ENCODE results near the gene PPP1R9B.

The PPP1R9B gene

GRCh38 chr17:50122945-50123344 lies 27.5 kb downstream of the PPP1R9B start:
- DNase-seq: no peak

DNA sequence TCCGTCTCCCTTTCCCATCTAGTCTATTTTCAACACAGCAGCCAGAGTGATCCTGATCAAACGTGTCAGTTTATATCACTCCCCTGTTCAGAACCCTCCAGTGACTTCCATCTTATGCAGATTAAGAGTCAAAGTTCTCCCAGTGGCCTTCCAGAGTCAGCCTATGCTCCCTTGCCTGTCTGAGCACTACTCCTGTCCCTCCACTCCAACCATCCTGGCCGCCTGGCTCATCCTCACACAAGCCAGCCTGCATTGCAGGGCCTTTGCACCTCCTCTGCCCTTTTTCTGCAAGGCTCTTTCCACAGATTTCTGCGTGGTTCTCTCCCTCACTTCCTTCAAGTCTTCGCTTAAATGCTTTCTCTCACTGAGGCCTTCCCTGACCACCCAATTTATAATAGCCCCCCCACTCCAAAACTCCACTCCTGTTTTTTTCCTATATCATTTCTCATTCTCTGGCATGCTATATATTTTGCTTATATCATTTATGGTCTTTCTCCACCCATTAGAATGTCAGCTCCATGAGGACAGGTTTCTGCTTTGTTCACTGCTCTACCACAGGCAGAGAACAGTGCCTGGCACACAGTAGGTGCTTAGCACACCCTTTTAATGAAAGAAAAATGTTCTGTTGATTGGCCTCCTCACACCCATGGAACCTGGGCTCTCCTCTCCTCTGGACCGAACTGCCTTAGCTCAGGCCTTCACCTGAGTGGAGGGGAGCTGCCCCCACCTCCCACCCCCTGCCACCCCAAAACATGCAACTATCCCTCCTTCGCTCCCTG lies 29.8 kb downstream of the PPP1R9B start:
- DNase-seq: no peak

DNA sequence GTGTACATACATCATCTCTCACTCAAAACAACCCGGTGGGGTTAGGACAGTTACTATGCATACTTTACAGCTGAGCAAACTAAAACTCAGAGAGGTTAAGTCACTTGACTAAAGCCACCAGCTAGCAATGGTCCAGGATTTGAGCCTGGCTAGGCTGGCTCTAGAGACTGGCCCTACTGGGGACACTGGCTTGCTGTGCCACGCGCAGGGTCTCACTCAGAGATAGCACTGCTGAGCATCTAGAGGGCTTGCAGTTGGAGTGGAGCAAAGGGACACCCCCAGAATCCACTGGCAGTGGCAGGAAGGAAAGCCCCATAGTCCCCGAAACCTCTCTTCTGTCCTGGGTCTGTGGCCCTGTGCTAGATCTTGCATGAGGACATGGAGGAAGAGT lies 31.7 kb downstream of the PPP1R9B start:
- no peak for DNase-seq

DNA sequence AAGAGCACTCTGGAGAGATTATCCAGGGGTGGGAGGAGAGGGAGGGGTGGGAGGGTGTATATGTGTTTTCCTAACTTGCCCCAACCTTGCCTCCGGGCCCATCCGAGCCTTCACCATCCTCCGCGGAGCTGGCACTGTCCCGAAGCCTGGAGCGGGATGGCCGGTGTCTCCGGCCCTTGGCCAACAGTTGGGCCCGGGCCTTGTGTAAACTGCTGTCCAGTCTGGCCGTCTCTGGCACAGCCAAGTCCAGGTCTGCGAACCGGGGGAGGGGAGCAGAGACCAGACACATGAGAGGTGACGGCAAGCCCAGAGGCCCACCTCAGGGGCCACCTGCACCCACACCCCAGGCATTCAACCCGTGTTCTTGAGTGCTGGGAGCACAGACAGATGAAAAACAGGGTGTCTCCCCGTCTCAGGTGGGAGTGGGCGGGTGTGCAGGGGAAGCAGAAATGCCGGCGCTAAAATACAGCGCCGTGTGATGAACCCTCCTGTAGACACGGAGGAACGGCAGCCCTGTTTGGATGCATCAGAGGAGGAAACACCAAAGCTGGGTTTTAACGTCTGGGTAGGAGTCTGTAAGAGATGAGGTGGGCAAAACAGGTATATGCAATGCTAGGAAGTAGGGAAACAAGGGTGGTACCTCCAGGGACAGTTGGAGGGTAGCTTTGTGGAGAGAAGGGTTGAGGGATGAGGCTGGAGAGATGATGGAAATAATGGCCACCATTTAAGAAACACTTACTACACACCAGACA lies 32.2 kb downstream of the PPP1R9B start:
- DNase-seq: no peak

DNA sequence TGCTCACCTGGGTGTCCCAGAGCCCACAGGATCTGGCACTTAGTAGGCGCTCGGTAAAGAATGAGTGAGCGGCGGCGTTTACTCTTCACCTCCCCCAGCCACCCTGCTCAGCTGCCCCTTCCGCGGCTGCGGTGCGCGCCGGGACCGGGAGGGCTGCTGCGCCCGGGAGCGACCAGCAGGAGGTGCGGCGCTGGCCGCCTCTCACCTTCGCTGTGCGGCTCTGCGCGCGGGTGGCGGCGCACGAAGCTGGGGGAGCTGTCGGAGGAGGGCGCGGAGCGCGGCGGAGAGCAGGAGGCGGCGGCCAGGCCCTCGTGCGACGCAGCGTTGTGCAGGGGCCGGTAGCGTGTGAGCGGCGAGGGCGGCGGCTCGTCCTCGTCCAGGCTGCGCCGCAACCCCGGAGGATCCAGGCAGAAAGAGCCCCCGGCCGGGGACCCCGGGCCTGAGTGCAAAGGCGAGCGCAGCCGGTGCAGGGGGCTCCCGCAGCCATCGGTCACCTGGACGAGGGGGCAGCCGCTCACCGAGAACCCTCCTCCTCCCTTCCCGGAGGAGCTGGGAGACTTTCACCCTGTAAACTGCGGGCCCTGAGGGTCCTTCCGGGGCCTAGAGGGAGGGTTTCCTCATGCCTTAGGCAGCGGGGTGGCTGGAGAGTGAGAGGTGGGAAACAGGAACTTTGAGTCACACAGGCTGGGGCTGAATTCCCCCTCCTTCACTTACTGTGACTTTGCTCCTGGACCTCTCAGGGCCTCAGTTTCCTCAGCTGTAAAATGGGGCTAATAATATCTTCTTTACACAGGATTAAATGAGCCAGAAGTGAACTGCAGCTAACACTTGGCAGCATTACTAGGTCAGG lies 33.0 kb downstream of the PPP1R9B start:
- peak; percentile 74 for DNase-seq

DNA sequence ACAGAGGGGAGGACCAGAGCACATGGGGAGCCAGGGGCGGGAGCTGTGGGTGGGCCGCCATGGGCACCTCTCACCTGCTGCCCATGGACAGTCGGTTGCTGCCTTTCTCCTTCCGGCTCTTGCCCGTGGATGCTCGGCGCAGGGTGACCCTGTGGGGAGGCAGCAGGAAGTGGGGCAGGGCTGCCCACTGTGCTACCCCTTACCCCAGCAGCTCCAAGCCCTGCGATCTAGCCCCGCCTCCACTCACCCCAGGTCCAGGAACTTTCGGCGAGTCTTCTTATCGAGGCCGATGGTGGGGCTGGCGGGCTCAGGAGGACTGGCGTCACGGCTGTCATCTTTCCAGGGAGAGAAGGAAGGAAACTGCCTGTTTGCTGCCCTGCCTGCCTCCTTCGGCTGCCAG lies 34.7 kb downstream of the PPP1R9B start:
- no peak for DNase-seq

DNA sequence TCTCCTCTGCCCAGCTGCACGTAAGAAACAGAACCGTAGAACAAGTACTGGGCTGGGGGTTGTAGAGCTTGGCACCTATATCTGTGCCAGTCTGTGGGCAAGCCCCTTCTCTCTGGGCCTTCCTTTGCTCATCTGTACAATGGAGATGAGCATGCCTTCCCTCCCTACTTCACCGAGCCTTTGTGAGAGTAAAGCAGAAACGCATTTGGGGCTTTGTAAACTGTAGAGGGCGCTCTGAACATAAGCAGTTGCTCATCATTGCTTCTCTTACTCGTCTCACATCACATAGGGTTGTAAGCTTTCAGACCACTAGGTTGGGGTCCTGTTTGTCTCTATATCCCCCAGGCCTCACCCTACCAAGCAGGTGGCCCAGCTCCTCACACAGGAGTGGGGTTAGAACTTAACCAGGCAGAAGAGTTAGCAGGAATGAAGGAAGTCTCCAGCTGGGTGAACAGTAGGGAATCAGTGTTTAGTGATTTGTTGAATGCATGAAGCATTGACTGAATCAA lies 35.6 kb downstream of the PPP1R9B start:
- peak; percentile 93 for DNase-seq

- DNase-seq: no peak
Observed at GRCh38 chr17:50114401-50114800, 36.1 kb downstream of the PPP1R9B start.

DNA sequence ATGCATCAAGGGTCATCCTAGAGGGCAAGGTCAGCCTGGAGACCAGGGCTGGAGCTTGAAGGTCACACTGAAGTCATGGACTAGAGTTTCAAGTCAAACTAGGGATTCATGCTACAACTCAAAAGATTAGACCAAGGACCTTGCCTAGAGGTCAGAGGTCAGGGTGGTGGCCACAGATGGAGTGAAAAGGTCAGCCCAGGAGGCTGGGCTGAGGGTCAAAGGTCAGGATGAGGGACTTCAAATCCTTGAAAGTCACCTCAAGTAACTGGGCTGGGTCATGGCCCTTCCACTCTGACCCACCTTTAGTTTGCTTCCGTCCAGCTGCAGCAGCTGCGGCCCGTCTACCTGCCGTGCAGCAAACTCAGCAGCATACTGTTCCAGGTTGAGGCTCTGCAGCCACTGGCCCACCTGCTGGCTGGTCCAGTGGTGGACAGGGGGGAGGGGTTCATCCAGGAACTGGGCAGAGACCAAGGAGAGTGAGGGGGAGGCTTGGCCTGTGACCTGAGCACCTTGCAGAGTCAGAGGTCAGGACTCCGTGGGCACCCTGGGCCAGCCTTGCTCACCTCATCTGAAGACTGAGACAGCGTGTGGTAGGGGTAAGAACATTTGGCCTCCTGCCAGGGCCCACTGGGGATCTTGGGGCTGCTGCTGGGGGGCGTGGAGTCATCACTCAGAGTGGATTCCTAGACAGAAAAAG lies 36.7 kb downstream of the PPP1R9B start:
- DNase-seq: no peak

DNA sequence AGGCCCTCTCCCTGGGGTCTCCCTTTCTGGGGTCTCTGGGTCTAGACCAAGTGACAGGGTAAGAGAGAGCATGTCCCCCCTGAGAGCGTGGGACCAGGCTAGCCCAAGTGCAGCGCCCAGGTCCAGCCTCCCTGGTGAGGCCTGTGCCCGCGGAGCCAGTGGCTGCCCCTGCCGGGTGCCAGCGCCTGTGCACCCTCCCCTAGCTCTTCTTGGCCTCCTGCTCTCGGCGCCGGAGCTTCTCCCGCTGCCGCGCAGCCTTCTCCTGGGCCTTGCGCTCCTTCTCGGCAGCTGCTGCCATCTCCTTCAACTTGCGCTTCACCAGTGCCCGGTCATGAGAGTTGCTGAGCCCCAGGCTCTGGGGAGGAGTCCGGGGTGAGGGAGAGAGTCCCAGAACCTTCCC lies 37.8 kb downstream of the PPP1R9B start:
- no peak for DNase-seq

- no peak for DNase-seq
Observed at GRCh38 chr17:50111673-50112655, 38.5 kb downstream of the PPP1R9B start.

DNA sequence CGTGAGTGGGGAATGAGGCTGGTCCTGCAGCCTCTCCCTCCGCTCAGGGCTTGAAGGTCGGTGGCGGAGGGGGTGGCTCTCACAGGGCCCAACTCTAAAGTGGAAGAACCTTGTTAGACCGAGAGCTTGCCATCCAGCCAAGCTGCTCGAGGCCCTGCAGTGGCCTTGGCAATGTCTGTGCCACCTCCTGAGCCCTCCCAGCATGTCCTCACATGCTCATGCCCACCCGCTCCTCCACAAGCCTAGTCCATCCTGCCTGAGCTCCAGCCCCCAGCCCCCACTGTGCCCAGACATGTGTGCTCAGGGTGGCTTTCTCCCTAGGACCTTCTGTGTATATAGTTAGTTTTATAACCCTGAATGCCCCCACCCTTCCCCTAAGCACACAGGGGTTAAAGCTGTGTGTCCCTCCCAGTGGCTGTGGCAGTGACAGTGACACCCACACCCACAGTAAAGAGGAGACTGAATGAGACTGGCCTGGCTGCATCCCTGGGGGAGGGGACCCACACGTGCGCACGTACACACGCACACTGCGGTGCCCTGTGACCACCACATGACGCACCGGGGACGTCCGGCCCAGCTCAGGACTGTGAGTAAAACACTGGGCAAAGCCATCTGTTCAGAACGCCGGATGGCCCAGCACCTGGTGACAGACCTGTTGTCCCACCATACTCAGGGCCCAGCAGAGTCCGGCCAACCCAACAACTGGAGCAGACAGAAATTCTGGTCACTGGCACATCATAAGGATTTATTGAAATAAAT lies 39.7 kb downstream of the PPP1R9B start:
- DNase-seq: no peak

DNA sequence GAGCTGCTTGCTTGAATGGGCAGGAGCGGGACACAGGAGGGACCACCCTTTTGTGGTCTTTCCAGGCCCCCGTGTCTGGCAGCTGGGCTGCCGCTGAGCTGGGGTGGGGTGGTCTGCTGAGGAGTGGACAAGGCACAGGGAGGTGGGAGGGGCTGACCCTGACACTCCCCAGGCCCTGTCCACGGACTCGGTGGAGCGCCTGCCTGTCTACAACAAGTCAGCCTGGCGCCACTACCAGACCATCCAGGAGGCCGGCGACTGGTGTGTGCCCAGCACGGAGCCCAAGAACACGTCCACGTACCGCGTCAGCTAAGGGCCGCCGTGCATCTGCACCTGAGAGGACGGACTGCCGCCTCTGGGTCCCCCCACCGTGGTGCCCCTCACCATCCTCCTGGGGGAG lies 40.7 kb downstream of the PPP1R9B start:
- no peak for DNase-seq

DNA sequence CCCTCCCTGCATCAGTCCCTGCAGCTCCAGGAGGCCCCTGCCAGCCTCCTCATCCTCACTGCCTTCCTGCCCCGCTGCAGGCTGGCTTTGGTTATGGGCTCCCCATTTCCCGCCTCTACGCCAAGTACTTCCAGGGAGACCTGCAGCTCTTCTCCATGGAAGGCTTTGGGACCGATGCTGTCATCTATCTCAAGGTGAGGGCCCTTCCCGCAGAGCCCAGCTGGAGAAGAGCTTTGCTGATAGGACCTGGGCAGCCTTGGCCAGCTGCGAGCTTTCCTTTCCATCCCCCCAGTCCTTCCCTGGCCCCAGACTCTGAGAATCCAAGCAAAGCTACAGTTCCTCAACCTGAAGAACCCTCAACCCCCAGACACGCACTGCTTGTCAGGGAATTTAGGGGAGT lies 41.3 kb downstream of the PPP1R9B start:
- no peak for DNase-seq

- DNase-seq: no peak
Observed at GRCh38 chr17:50108556-50108955, 41.9 kb downstream of the PPP1R9B start.

DNA sequence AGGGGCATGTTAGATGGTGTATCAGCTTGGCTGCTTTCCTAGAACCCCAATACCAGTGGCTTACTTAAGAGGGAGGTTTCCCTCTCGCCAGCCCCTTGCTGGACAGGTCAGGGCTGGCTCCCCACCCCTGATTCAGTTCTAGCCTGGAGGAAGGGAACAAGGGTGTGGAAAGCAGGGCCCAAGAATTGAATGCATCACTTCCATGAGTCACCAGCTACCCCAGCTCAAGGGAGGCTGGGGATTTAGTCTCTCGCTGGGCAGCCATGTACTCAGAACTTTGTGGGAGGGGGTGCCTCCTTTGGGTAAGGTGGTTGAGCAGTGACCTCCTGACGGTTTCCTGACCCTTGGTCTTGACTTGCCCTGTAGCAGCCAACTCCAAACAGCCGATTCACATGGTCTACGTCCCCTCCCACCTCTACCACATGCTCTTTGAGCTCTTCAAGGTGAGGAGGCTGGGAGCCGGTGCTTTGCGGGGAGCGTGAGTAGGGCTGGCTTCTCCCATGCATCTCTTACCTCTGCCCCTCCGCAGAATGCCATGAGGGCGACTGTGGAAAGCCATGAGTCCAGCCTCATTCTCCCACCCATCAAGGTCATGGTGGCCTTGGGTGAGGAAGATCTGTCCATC lies 42.6 kb downstream of the PPP1R9B start:
- DNase-seq: no peak

- no peak for DNase-seq
Observed at GRCh38 chr17:50106393-50107131, 43.9 kb downstream of the PPP1R9B start.

DNA sequence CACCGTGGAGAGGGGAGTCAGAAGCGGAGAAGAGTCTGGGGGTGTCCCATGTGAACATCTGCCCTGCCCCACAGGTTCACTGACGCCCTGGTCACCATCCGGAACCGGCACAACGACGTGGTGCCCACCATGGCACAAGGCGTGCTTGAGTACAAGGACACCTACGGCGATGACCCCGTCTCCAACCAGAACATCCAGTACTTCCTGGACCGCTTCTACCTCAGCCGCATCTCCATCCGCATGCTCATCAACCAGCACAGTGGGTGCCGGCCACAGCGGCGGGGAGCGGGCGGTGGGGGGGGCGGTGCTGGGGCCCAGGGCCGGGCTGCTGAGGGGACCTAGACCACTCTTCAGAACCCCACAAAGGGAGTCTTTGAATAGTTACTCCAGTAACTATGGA lies 44.7 kb downstream of the PPP1R9B start:
- DNase-seq: no peak

GRCh38 chr17:50103941-50104340 lies 46.5 kb downstream of the PPP1R9B start:
- DNase-seq: no peak
